ENCODE results near the gene ZNF385A.

ZNF385A gene

DNA sequence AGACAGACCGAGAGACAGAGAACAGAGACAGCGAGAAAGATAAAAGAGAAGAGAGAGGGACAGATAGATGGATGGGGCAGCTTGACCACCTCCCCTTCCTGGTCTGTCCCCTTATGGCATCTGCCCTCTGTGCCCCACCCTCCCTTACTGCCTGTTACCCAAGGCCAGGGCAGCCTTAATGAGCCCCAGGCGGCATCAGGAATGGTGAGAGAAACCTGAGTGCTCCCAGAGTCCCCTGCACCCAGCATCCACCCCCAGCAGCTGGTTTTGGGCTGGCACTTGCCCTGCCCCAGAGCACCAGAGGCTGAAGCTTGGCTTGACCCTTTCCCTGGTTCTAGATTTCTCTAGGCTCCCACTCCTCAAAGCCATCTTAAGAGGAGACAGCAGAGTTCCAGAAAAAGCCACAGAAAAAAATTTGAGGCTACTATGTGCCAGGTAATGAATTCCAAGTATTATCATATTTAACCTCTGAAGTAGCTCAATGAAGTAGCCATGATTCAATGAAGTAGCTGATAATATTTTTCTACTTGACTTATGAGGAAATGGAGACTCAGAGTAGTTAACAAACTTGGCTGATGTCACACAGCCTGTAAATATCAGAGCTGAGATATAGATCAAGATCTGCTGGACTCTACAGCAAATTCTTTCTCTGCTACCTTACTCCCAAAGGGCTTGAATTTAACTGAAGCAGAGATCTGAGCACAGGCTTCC lies 2.0 kb upstream of the ZNF385A start:
- TF ChIP-seq, protein P1, sequence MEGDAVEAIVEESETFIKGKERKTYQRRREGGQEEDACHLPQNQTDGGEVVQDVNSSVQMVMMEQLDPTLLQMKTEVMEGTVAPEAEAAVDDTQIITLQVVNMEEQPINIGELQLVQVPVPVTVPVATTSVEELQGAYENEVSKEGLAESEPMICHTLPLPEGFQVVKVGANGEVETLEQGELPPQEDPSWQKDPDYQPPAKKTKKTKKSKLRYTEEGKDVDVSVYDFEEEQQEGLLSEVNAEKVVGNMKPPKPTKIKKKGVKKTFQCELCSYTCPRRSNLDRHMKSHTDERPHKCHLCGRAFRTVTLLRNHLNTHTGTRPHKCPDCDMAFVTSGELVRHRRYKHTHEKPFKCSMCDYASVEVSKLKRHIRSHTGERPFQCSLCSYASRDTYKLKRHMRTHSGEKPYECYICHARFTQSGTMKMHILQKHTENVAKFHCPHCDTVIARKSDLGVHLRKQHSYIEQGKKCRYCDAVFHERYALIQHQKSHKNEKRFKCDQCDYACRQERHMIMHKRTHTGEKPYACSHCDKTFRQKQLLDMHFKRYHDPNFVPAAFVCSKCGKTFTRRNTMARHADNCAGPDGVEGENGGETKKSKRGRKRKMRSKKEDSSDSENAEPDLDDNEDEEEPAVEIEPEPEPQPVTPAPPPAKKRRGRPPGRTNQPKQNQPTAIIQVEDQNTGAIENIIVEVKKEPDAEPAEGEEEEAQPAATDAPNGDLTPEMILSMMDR (conservative IDR thresholded peaks at IDR 0.05; ENCODE audit: low read depth, low read length), result no peak

GRCh38 chr12:54385251-54385914 lies 850 bp upstream of the ZNF385A start:
- DNase-seq (ENCODE audit: low read depth), result no peak
- H3K4me3 ChIP-seq (ENCODE audit: low read depth, low read length), result no peak overlapping the region
- TF ChIP-seq, protein P1 (conservative IDR thresholded peaks at IDR 0.05; ENCODE audit: low read depth, low read length), result no peak

More for the DNA sequence above, 2.0 kb upstream of the ZNF385A start:
- H3K4me3 ChIP-seq (ENCODE audit: low read depth, low read length), result no peak overlapping the region
- no peak for DNase-seq (ENCODE audit: low read depth)

- TF ChIP-seq, protein P1 (conservative IDR thresholded peaks at IDR 0.05; ENCODE audit: low read depth, low read length), result no peak
- DNase-seq (ENCODE audit: low read depth), result peak; percentile 82
- H3K4me3 ChIP-seq (ENCODE audit: low read depth, low read length), result no peak overlapping the region
Measured at GRCh38 chr12:54383041-54383609, 1.4 kb downstream of the ZNF385A start.

GRCh38 chr12:54381136-54381535 lies 3.4 kb downstream of the ZNF385A start:
- no peak for DNase-seq (ENCODE audit: low read depth)
- no peak overlapping the region for H3K4me3 ChIP-seq (ENCODE audit: low read depth, low read length)
- TF ChIP-seq, protein P1 (conservative IDR thresholded peaks at IDR 0.05; ENCODE audit: low read depth, low read length), result no peak

- peak; percentile 87 for DNase-seq (ENCODE audit: low read depth)
- peak overlapping the region; percentile 56 for H3K4me3 ChIP-seq (ENCODE audit: low read depth, low read length)
- TF ChIP-seq, protein P1 (conservative IDR thresholded peaks at IDR 0.05; ENCODE audit: low read depth, low read length), result peak; percentile 100
Measured at GRCh38 chr12:54379398-54380201, 4.9 kb downstream of the ZNF385A start.

- TF ChIP-seq, protein P1 (conservative IDR thresholded peaks at IDR 0.05; ENCODE audit: low read depth, low read length), result no peak
- H3K4me3 ChIP-seq (ENCODE audit: low read depth, low read length), result peak overlapping the region; percentile 56
- DNase-seq (ENCODE audit: low read depth), result no peak
Measured at GRCh38 chr12:54378796-54379397, 5.6 kb downstream of the ZNF385A start.

Measured in choroid plexus epithelial cell (primary cell).